Neural cell (in vitro differentiated cells): ENCODE results near the gene MEGF11. TPM values are rescaled to one million over a fixed set of nuclear protein-coding genes. Genes with fewer than 3 reads are reported as not detected.

Experiments
- H2AFZ ChIP-seq: fragments of 200-600, 300-800 bp; sonication (generic), shearing (Covaris generic); 2 replicates; pipeline ENCODE4 v1.6.0; 2014; ENCODE audit warnings: low read depth, mild to moderate bottlenecking, antibody characterized with exemption, low read length, moderate library complexity
- H3F3A ChIP-seq: fragments of 200-600 bp; shearing (Covaris generic); 2 replicates; pipeline ENCODE4 v1.6.1; 2016; ENCODE audit warnings: mild to moderate bottlenecking, moderate library complexity, mixed read lengths, antibody characterized with exemption, low read length; ENCODE audit not compliant: insufficient read depth, poor library complexity, severe bottlenecking
- H3K27ac ChIP-seq: fragments of 200-600, 300-800 bp; sonication (generic), shearing (Covaris generic); 2 replicates; pipeline ENCODE4 v1.5.1; 2014; ENCODE audit warnings: mild to moderate bottlenecking, low read length, moderate library complexity
- H3K27me3 ChIP-seq: fragments of 300-800, 200-600 bp; sonication (generic), shearing (Covaris generic); 2 replicates; pipeline ENCODE4 v1.6.0; 2014; ENCODE audit warnings: mild to moderate bottlenecking, low read depth, low read length, moderate library complexity; ENCODE audit not compliant: insufficient read depth
- H3K36me3 ChIP-seq: fragments of 300-800, 200-600 bp; sonication (generic), shearing (Covaris generic); 2 replicates; pipeline ENCODE4 v1.5.1; 2014; ENCODE audit warnings: mild to moderate bottlenecking, antibody characterized with exemption, low read length, moderate library complexity; ENCODE audit not compliant: insufficient read depth
- H3K4me2 ChIP-seq: fragments of 300-800, 200-600 bp; sonication (generic), shearing (Covaris generic); 2 replicates; pipeline ENCODE4 v1.6.0; 2014; ENCODE audit warnings: mild to moderate bottlenecking, low read length
- H3K4me3 ChIP-seq: fragments of 300-800, 200-600 bp; sonication (generic), shearing (Covaris generic); 2 replicates; pipeline ENCODE4 v1.5.1; 2014; ENCODE audit warnings: mild to moderate bottlenecking, low read length, moderate library complexity
- H3K79me2 ChIP-seq: fragments of 200-600 bp; shearing (Covaris generic); replicated peaks from 2 replicates; pipeline ENCODE4 v1.6.0; 2014; ENCODE audit warnings: mild to moderate bottlenecking, low read length, moderate library complexity; ENCODE audit not compliant: insufficient read depth
- H3K9ac ChIP-seq: fragments of 300-800, 200-600 bp; sonication (generic), shearing (Covaris generic); 2 replicates; pipeline ENCODE4 v1.6.1; 2016; ENCODE audit warnings: mild to moderate bottlenecking, low read length, mixed read lengths
- H3K9me2 ChIP-seq: fragments of 200-600 bp; shearing (Covaris generic); 2 replicates; pipeline ENCODE4 v1.6.1; 2016; ENCODE audit warnings: mild to moderate bottlenecking, low read length, mixed read lengths; ENCODE audit not compliant: insufficient read depth
- H3K9me3 ChIP-seq: fragments of 200-600, 300-800 bp; sonication (generic), shearing (Covaris generic); 2 replicates; pipeline ENCODE4 v1.6.1; 2016; ENCODE audit warnings: mild to moderate bottlenecking, mixed run types, low read length, moderate library complexity, mixed read lengths
- H4K20me1 ChIP-seq: fragments of 200-600 bp; shearing (Covaris generic); 2 replicates; pipeline ENCODE4 v1.6.1; 2016; ENCODE audit warnings: mild to moderate bottlenecking, mixed run types; ENCODE audit not compliant: insufficient read depth
- CTCF ChIP-seq: fragments of 450-650 bp; IDR thresholded peaks from 2 replicates; pipeline ENCODE4 v1.5.1; 2014; ENCODE audit warnings: antibody characterized with exemption, mild to moderate bottlenecking, moderate library complexity; ENCODE audit not compliant: poor library complexity, severe bottlenecking
- EP300 ChIP-seq: fragments of 450-650 bp; conservative IDR thresholded peaks from 2 replicates; pipeline ENCODE4 v1.6.1; 2014; ENCODE audit warnings: antibody characterized with exemption, mild to moderate bottlenecking, moderate library complexity; ENCODE audit not compliant: poor library complexity, severe bottlenecking
- EZH2 ChIP-seq: fragments of 200-600, 300-800 bp; shearing (Covaris generic), sonication (generic); IDR thresholded peaks from 2 replicates; pipeline ENCODE4 v1.6.1; 2014; ENCODE audit warnings: antibody characterized with exemption, low read length, borderline replicate concordance, mild to moderate bottlenecking; ENCODE audit not compliant: insufficient read depth, poor library complexity, severe bottlenecking
- MXI1 ChIP-seq: fragments of 450-650 bp; conservative IDR thresholded peaks from 2 replicates; pipeline ENCODE4 v1.6.1; 2014; ENCODE audit warnings: antibody characterized with exemption, mild to moderate bottlenecking; ENCODE audit not compliant: poor library complexity, severe bottlenecking
- POLR2AphosphoS5 ChIP-seq: IDR thresholded peaks from 2 replicates; pipeline ENCODE4 v1.6.1; 2012
- RAD21 ChIP-seq: fragments of 450-650 bp; conservative IDR thresholded peaks from 2 replicates; pipeline ENCODE4 v1.6.1; 2014; ENCODE audit warnings: antibody characterized with exemption, mild to moderate bottlenecking, moderate library complexity
- SMC3 ChIP-seq: fragments of 450-650 bp; conservative IDR thresholded peaks from 2 replicates; pipeline ENCODE4 v1.6.1; 2014; ENCODE audit warnings: antibody characterized with exemption, mild to moderate bottlenecking, moderate library complexity; ENCODE audit not compliant: poor library complexity
- TAF1 ChIP-seq: IDR thresholded peaks from 2 replicates; pipeline ENCODE4 v1.6.1; 2012; ENCODE audit warnings: low read depth
- polyA plus RNA-seq: library from polyadenylated mRNA; depleted of rRNA; stranded (reverse); fragments of >200 nt; gene quantifications from 2 replicates; pipeline ENCODE4 v1.2.3, GENCODE V29; 2014
- TF ChIP-seq, protein P1 (sequence below): IDR thresholded peaks from 2 replicates; pipeline ENCODE4 v1.6.1; 2012; ENCODE audit warnings: borderline replicate concordance

The MEGF11 gene
- polyA plus RNA-seq, 1 donor from 2014 or later, result 0.64 TPM

DNA sequence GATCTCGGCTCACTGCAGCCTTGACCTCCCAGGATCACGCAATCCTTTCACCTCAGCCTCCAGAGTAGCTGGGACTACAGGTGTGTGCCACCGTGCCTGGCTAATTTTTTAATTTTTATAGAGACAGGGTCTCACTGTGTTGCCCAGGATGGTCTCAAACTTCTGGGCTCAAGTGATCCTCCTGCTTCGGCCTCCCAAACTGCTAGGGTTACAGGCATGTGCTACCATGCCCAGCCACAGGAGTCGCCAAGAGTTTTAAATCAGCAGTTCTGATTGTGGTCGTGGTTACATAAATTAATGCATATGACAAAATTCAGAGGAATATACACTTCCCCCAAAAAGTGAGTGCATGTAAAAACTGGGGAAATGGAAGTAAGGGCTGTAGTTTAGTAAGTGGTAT, 32.9 kb downstream of the MEGF11 start:
- Histone ChIP-seq H2AFZ (no peak overlapping the region), H3K9me3 (no peaks in the 10 kb centered on the region), H3F3A (no peaks in the 10 kb centered on the region), H4K20me1 (no peaks in the 10 kb centered on the region), H3K9me2 (no peaks in the 10 kb centered on the region), H3K79me2 (no peaks in the 10 kb centered on the region), H3K27me3 (no peaks in the 10 kb centered on the region), H3K4me3 (no peak overlapping the region), H3K4me2 (no peak overlapping the region), H3K27ac (no peak overlapping the region), H3K9ac (no peak overlapping the region), H3K36me3 (no peaks in the 10 kb centered on the region)
- TF ChIP-seq CTCF, result no peak
- no peak for TF ChIP-seq MXI1
- TF ChIP-seq RAD21, result no peak
- no peak for TF ChIP-seq SMC3
- TF ChIP-seq EP300, result no peak
- no peak for TF ChIP-seq TAF1

GRCh38 chr15:66219339-66219738, 34.2 kb downstream of the MEGF11 start:
- Histone ChIP-seq H3K79me2 (no peaks in the 10 kb centered on the region), H3K9me2 (no peaks in the 10 kb centered on the region), H3K4me2 (no peak overlapping the region), H3K27me3 (no peaks in the 10 kb centered on the region), H2AFZ (no peak overlapping the region), H3K9ac (no peak overlapping the region), H4K20me1 (no peaks in the 10 kb centered on the region), H3F3A (no peaks in the 10 kb centered on the region), H3K36me3 (no peaks in the 10 kb centered on the region), H3K9me3 (no peaks in the 10 kb centered on the region), H3K27ac (no peak overlapping the region), H3K4me3 (no peak overlapping the region)
- TF ChIP-seq CTCF, result no peak
- TF ChIP-seq, protein P1, sequence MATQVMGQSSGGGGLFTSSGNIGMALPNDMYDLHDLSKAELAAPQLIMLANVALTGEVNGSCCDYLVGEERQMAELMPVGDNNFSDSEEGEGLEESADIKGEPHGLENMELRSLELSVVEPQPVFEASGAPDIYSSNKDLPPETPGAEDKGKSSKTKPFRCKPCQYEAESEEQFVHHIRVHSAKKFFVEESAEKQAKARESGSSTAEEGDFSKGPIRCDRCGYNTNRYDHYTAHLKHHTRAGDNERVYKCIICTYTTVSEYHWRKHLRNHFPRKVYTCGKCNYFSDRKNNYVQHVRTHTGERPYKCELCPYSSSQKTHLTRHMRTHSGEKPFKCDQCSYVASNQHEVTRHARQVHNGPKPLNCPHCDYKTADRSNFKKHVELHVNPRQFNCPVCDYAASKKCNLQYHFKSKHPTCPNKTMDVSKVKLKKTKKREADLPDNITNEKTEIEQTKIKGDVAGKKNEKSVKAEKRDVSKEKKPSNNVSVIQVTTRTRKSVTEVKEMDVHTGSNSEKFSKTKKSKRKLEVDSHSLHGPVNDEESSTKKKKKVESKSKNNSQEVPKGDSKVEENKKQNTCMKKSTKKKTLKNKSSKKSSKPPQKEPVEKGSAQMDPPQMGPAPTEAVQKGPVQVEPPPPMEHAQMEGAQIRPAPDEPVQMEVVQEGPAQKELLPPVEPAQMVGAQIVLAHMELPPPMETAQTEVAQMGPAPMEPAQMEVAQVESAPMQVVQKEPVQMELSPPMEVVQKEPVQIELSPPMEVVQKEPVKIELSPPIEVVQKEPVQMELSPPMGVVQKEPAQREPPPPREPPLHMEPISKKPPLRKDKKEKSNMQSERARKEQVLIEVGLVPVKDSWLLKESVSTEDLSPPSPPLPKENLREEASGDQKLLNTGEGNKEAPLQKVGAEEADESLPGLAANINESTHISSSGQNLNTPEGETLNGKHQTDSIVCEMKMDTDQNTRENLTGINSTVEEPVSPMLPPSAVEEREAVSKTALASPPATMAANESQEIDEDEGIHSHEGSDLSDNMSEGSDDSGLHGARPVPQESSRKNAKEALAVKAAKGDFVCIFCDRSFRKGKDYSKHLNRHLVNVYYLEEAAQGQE, result no peak
- no peak for TF ChIP-seq TAF1
- TF ChIP-seq RAD21, result no peak
- TF ChIP-seq EZH2, result no peak
- TF ChIP-seq MXI1, result no peak
- no peak for TF ChIP-seq SMC3
- no peak for TF ChIP-seq POLR2AphosphoS5
- no peak for TF ChIP-seq EP300
